Suprapubic skin (tissue), 4 donors: ENCODE measurements around the gene CIB1. TPM values are rescaled to one million over a fixed set of nuclear protein-coding genes. Genes with fewer than 3 reads are reported as not detected.

Experiments
- DNase-seq, 2 donors: peaks; one replicate each; pipeline ENCODE4 v3.0.0-alpha.2; 2019; ENCODE audit warnings: low spot score in 2 of 2
- H3K27ac ChIP-seq: fragments of 200-600 bp; sonication (generic); one replicate; pipeline ENCODE4 v1.5.1; 2019
- H3K27me3 ChIP-seq: fragments of 200-600 bp; sonication (generic); one replicate; pipeline ENCODE4 v1.5.1; 2019
- H3K36me3 ChIP-seq: fragments of 200-600 bp; sonication (generic); one replicate; pipeline ENCODE4 v1.5.1; 2019
- H3K4me1 ChIP-seq: fragments of 200-600 bp; sonication (generic); one replicate; pipeline ENCODE4 v1.5.1; 2019
- H3K4me3 ChIP-seq: fragments of 200-600 bp; sonication (generic); one replicate; pipeline ENCODE4 v1.5.1; 2019; ENCODE audit warnings: mild to moderate bottlenecking
- H3K9me3 ChIP-seq: fragments of 200-600 bp; sonication (generic); one replicate; pipeline ENCODE4 v1.5.1; 2019
- EP300 ChIP-seq: sonication (generic); formaldehyde crosslinking; IDR thresholded peaks from one replicate; pipeline ENCODE4 v1.6.1; 2017; ENCODE audit warnings: antibody characterized with exemption
- POLR2A ChIP-seq, 2 donors: fragments of 450-650 bp; IDR thresholded peaks; one replicate each; pipeline ENCODE4 v1.6.1; 2017; ENCODE audit warnings: antibody characterized with exemption in 2 of 2, mild to moderate bottlenecking in 2 of 2, moderate library complexity in 2 of 2
- POLR2AphosphoS5 ChIP-seq, 3 donors: sonication (generic); formaldehyde crosslinking; IDR thresholded peaks; one replicate each; pipeline ENCODE4 v1.6.1; 2017; ENCODE audit warnings: antibody characterized with exemption in 3 of 3
- whole genome bisulfite sequencing: methylation state at CpG from one replicate; pipeline ENCODE4 v1.1.5; 2018; 5-methylcytosine and 5-hydroxymethylcytosine counted together
- total RNA-seq, 4 donors: library from RNA; depleted of rRNA; stranded (reverse); fragments of >200 nt; gene quantifications; one replicate each; pipeline ENCODE4 v1.1.0, GENCODE V29; 2016
- TF ChIP-seq, protein P1 (sequence below), 2 donors: fragments of 200-600 bp in 1 of 2; fragments of 450-650 bp in 1 of 2; sonication (generic) in 1 of 2; IDR thresholded peaks; one replicate each; pipeline ENCODE4 v1.5.1; 2016 to 2019; ENCODE audit warnings: antibody characterized with exemption in 2 of 2, mild to moderate bottlenecking in 1 of 2, moderate library complexity in 1 of 2

The CIB1 gene
- total RNA-seq, 4 donors from 2014 or later: 16.2 to 41.9 (median 29.7) TPM

DNA sequence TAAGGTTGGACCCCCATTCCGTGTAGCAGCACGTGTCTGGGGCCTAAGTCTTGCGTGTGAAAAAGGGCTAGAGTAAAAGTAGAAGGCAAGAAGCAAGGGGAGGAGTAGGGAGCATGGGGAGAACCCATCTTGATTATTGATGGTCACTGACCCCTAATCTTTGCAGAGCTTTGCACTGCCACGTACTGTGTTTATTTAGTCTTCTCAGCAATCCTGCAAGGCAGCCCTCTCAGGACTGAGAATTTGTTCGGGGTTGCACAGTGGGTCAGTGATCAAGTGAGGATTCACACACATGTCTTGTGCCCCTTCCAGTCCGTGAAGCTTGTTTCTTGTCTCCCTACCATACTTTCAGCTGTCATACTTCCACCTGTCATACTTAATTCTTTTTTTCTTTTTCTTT, 25.4 kb downstream of the CIB1 start:
- H3K4me3 ChIP-seq: no peak overlapping the region
- H3K9me3 ChIP-seq: no peaks in the 10 kb centered on the region
- H3K27ac ChIP-seq: no peak overlapping the region
- TF ChIP-seq, protein P1, sequence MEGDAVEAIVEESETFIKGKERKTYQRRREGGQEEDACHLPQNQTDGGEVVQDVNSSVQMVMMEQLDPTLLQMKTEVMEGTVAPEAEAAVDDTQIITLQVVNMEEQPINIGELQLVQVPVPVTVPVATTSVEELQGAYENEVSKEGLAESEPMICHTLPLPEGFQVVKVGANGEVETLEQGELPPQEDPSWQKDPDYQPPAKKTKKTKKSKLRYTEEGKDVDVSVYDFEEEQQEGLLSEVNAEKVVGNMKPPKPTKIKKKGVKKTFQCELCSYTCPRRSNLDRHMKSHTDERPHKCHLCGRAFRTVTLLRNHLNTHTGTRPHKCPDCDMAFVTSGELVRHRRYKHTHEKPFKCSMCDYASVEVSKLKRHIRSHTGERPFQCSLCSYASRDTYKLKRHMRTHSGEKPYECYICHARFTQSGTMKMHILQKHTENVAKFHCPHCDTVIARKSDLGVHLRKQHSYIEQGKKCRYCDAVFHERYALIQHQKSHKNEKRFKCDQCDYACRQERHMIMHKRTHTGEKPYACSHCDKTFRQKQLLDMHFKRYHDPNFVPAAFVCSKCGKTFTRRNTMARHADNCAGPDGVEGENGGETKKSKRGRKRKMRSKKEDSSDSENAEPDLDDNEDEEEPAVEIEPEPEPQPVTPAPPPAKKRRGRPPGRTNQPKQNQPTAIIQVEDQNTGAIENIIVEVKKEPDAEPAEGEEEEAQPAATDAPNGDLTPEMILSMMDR (IDR thresholded peaks at IDR 0.05): no peak
- TF ChIP-seq POLR2A (IDR thresholded peaks at IDR 0.05): no peak
- H3K4me1 ChIP-seq: peaks cover 66% of the 10 kb centered on the region
- H3K36me3 ChIP-seq: peaks cover 6% of the 10 kb centered on the region
- no peak for DNase-seq
- WGBS: 91% methylated on average over 6 of the region's 6 CpGs
- no peaks in the 10 kb centered on the region for H3K27me3 ChIP-seq

DNA sequence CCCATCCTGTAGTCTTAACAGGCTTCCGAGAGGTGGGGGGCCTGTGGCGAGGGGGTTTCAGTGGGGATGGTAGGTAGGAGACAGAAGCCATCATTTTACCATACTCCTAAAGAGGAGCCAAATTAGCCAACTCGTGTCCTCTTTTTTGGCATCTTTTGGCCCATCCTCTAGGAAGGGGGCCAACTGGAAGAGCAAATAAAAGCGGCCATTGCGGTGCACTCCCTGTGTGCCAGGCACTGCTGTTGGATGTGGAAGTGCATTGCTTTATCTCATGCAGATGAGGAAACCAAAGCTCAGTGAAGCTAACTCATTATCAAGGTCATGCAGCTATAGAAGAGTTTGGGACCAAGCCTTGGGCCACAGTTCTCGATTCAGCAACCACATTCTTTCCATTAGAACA, 26.5 kb downstream of the CIB1 start:
- Histone ChIP-seq H3K4me1 (peaks cover 66% of the 10 kb centered on the region), H3K9me3 (no peaks in the 10 kb centered on the region), H3K27ac (no peak overlapping the region), H3K27me3 (no peaks in the 10 kb centered on the region), H3K4me3 (no peak overlapping the region), H3K36me3 (peaks cover 6% of the 10 kb centered on the region)
- no peak for DNase-seq
- 88% methylated on average over 6 of the region's 6 CpGs for whole genome bisulfite sequencing
- no peak for TF ChIP-seq EP300
- TF ChIP-seq POLR2A (IDR thresholded peaks at IDR 0.05): no peak
- TF ChIP-seq, protein P1 (IDR thresholded peaks at IDR 0.05): no peak
- TF ChIP-seq POLR2AphosphoS5 (IDR thresholded peaks at IDR 0.05): no peak

DNA sequence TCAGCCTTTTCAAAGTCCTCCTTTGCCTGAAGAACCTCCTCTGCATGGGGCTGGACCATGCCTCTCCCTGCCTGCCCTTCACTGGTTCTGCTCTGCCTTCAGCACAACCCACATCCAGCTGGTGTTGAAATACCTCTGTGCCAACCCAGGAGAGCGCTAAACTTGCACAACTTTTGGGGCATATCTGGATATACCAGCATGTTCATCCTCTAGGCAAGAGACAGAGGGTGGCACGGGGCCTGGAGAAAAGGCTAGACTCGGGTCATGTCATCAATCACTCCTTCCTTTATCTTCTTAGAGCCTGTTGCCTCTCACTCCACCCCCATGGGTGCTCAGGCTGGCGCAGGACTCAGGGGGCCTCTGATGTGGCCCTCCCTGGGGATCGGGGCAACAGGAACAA, 27.9 kb downstream of the CIB1 start:
- TF ChIP-seq, protein P1 (IDR thresholded peaks at IDR 0.05): no peak
- TF ChIP-seq EP300 (no peak), POLR2AphosphoS5 (IDR thresholded peaks at IDR 0.05) (no peak), POLR2A (IDR thresholded peaks at IDR 0.05) (no peak)
- no peak overlapping the region for H3K4me3 ChIP-seq
- no peaks in the 10 kb centered on the region for H3K9me3 ChIP-seq
- peaks cover 6% of the 10 kb centered on the region for H3K36me3 ChIP-seq
- H3K27me3 ChIP-seq: no peaks in the 10 kb centered on the region
- peaks cover 61% of the 10 kb centered on the region for H3K4me1 ChIP-seq
- no peak overlapping the region for H3K27ac ChIP-seq
- DNase-seq: no peak
- WGBS: 77% methylated on average over 5 of the region's 5 CpGs

DNA sequence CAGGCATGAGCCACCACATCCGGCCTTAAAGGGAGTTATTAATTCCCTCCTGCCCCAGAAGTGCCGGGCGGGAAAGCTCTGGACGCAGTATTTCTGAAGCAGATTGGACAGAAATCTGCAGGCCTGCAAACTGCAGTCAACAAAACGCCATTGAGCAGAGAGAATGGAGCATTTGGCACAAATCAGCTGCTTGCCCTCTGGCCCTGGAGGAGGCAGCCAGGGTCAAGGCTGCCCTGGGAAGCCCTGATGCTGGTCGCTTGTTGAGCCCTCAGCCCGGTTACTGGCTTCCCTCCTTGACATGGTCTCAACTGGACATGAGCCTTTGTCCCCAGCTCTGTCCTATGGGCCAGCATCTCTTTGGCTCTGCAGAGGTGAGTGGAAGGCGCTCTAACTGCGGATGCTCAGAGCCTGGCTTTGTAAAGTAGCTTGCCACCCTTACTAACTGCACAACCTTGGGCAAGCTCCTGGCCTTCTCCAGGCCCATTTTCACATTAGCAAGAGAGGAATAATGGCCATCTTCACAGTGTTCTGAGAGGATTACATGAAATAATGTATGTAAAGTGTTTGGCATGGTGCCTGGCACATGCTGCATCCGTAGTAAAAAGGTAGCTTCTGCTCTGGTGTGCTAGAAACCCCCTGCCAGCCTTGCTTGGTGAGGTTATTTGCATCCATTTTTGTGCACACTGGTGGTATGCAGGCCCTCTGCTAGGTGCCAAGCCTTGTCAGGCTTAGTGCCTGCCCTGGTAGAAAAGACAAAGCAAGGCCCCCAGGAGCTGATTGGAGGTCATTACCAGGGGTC, 28.5 kb downstream of the CIB1 start:
- Histone ChIP-seq H3K27me3 (no peaks in the 10 kb centered on the region), H3K36me3 (peaks cover 6% of the 10 kb centered on the region), H3K4me1 (peaks cover 61% of the 10 kb centered on the region), H3K9me3 (no peaks in the 10 kb centered on the region), H3K4me3 (no peak overlapping the region), H3K27ac (no peak overlapping the region)
- 80% methylated on average over 9 of the region's 10 CpGs for WGBS
- TF ChIP-seq, protein P1 (IDR thresholded peaks at IDR 0.05): no peak
- TF ChIP-seq POLR2AphosphoS5 (IDR thresholded peaks at IDR 0.05) (no peak), POLR2A (IDR thresholded peaks at IDR 0.05) (no peak), EP300 (no peak)
- DNase-seq: no peak

DNA sequence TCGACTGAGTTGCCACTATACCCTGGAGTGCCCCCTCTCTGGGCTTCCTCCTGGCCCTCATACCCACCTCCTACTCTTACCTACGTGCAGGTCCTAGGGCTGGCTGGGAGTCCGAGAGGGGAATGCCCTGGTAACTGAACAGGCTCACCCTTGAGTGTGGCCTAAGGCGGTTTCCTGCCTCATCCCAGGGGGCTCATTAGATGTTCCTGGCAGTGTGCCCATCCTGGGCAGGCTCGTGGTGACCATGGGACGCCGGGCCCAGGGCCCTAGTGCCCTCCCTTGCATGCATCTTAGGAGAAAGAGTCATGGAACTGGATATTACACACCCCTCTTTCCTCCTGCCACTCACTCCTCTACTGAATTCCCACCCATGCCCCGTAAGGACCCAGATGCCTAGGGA, 29.8 kb downstream of the CIB1 start:
- Histone ChIP-seq H3K4me3 (no peak overlapping the region), H3K4me1 (peaks cover 60% of the 10 kb centered on the region), H3K27ac (no peak overlapping the region), H3K9me3 (no peaks in the 10 kb centered on the region), H3K27me3 (no peaks in the 10 kb centered on the region), H3K36me3 (peaks cover 6% of the 10 kb centered on the region)
- DNase-seq: no peak
- TF ChIP-seq POLR2A (IDR thresholded peaks at IDR 0.05) (no peak), EP300 (no peak), POLR2AphosphoS5 (IDR thresholded peaks at IDR 0.05) (no peak)
- TF ChIP-seq, protein P1 (IDR thresholded peaks at IDR 0.05): no peak
- 83% methylated on average over 4 of the region's 8 CpGs for WGBS
